GM12878 (cell line): Measurements from ENCODE around the gene ANGEL1. TPM values are rescaled to one million over a fixed set of nuclear protein-coding genes. Genes with fewer than 3 reads are reported as not detected.

ENCODE experiments used
- ATAC-seq: fragments of 200-7000 bp; cut with Tn5 transposase; 3 replicates; pipeline ENCODE4 v1.9.1; 2020; ENCODE audit warnings: mild to moderate bottlenecking, moderate library complexity
- BruUV-seq: library from RNA; stranded (reverse); fragments of 400-500 nt; replicated peaks from 2 replicates; lab custom pipeline; 2021; lab: Mats Ljungman, UMichigan
- CTCF ChIA-PET: fragments of 300-600 bp; sonication (Branson Sonifier 250); formaldehyde crosslinking; extraction: SDS; loops from one replicate; lab custom pipeline; 2021; ENCODE audit warnings: inconsistent platforms; lab: Yijun Ruan, JAX
- POLR2A ChIA-PET: fragments of 350-600 bp; formaldehyde crosslinking; extraction: SDS; loops from one replicate; lab custom pipeline; 2021; ENCODE audit warnings: inconsistent platforms; lab: Charles Lee
- RAD21 ChIA-PET: fragments of 300-600 bp; sonication (Branson Sonifier 250); formaldehyde crosslinking; loops from one replicate; lab custom pipeline; 2023; ENCODE audit warnings: antibody characterized with exemption; ENCODE audit not compliant: unreplicated experiment; lab: Charles Lee
- SMC1A ChIA-PET: fragments of 300-600 bp; sonication (Branson Sonifier 250); formaldehyde crosslinking; loops from one replicate; lab custom pipeline; 2023; ENCODE audit not compliant: unreplicated experiment, uncharacterized antibody; lab: Charles Lee
- DNase-seq: peaks from one replicate; pipeline ENCODE4 v3.0.0-alpha.2; 2011; ENCODE audit warnings: low read depth, low spot score
- FAIRE-seq: peaks from 3 replicates; lab custom pipeline; 2011; peaks lifted over from hg19 to GRCh38; lab: Jason Lieb, UNC
- H2AFZ ChIP-seq: 2 replicates; pipeline ENCODE4 v1.6.0; 2011; ENCODE audit warnings: low read depth, low read length, control low read depth; ENCODE audit not compliant: control insufficient read depth
- H3K27ac ChIP-seq: 2 replicates; pipeline ENCODE4 v1.5.1; 2011; ENCODE audit warnings: control low read depth; ENCODE audit not compliant: control insufficient read depth, insufficient read depth
- H3K27me3 ChIP-seq, 2 experiments: replicated peaks in 1 of 2; 2 replicates each; pipeline versions ENCODE4 v1.6.0 to v1.6.1; 2011; ENCODE audit warnings: low read length in 1 of 2; ENCODE audit not compliant: control insufficient read depth in 2 of 2, insufficient read depth in 2 of 2
- H3K36me3 ChIP-seq, 2 experiments: 2 replicates each; pipeline ENCODE4 v1.5.1; 2011; ENCODE audit warnings: low read length in 1 of 2; ENCODE audit not compliant: control insufficient read depth in 2 of 2, insufficient read depth in 2 of 2
- H3K4me1 ChIP-seq: 2 replicates; pipeline ENCODE4 v1.6.1; 2011; ENCODE audit warnings: mild to moderate bottlenecking, low read length, moderate library complexity, mixed read lengths; ENCODE audit not compliant: control insufficient read depth, insufficient read depth
- H3K4me2 ChIP-seq: 2 replicates; pipeline ENCODE4 v1.6.0; 2011; ENCODE audit warnings: control low read depth; ENCODE audit not compliant: control insufficient read depth, insufficient read depth
- H3K4me3 ChIP-seq: fragments of 200-600 bp; sonication (generic); 2 replicates; pipeline ENCODE4 v1.5.1; 2016
- H3K79me2 ChIP-seq: 2 replicates; pipeline ENCODE4 v1.6.0; 2011; ENCODE audit warnings: low read length; ENCODE audit not compliant: control insufficient read depth, insufficient read depth
- H3K9ac ChIP-seq: 2 replicates; pipeline ENCODE4 v1.8.0; 2011; ENCODE audit warnings: low read length, control low read depth, mixed read lengths; ENCODE audit not compliant: control insufficient read depth, insufficient read depth
- H3K9me3 ChIP-seq: replicated peaks from 3 replicates; pipeline ENCODE4 v1.5.1; 2011; ENCODE audit warnings: mild to moderate bottlenecking, low read length; ENCODE audit not compliant: control insufficient read depth, insufficient read depth
- H4K20me1 ChIP-seq: 2 replicates; pipeline ENCODE4 v1.6.0; 2011; ENCODE audit not compliant: control insufficient read depth, insufficient read depth
- ASH2L ChIP-seq: fragments of 300-600, 200-600 bp; sonication (generic); IDR thresholded peaks from 2 replicates; pipeline ENCODE4 v1.6.1; 2017; ENCODE audit warnings: low read depth, mild to moderate bottlenecking, borderline replicate concordance
- CBX5 ChIP-seq: sonication (generic); IDR thresholded peaks from 2 replicates; pipeline ENCODE4 v1.6.1; 2016; ENCODE audit warnings: low read depth, moderate library complexity, mild to moderate bottlenecking, inconsistent platforms
- EED ChIP-seq: sonication (generic); IDR thresholded peaks from 2 replicates; pipeline ENCODE4 v1.6.1; 2016; ENCODE audit warnings: antibody characterized with exemption, low read depth
- FOXK2 ChIP-seq: fragments of 450-650 bp; IDR thresholded peaks from 2 replicates; pipeline ENCODE4 v1.6.1; 2017; ENCODE audit warnings: mild to moderate bottlenecking, moderate library complexity
- HDGF ChIP-seq: fragments of 450-650 bp; IDR thresholded peaks from 2 replicates; pipeline ENCODE4 v1.6.1; 2016; ENCODE audit warnings: antibody characterized with exemption
- MXI1 ChIP-seq: fragments of 150-350 bp; IDR thresholded peaks from 2 replicates; pipeline ENCODE4 v1.6.1; 2011; ENCODE audit warnings: low read depth, mild to moderate bottlenecking, inconsistent platforms, low read length, improper control_type of control experiment
- PAX8 ChIP-seq: fragments of 450-650 bp; IDR thresholded peaks from 2 replicates; pipeline ENCODE4 v1.6.1; 2017; ENCODE audit warnings: mild to moderate bottlenecking, moderate library complexity
- PML ChIP-seq: IDR thresholded peaks from 2 replicates; pipeline ENCODE4 v1.6.1; 2012; ENCODE audit warnings: low read length, inconsistent platforms
- PRDM15 ChIP-seq: fragments of 450-650 bp; formaldehyde crosslinking; IDR thresholded peaks from 2 replicates; pipeline ENCODE4 v1.4.0; 2020; ENCODE audit warnings: mild to moderate bottlenecking, moderate library complexity
- RELB ChIP-seq: fragments of 450-650 bp; IDR thresholded peaks from 2 replicates; pipeline ENCODE4 v1.6.1; 2017; ENCODE audit warnings: low read depth, mild to moderate bottlenecking, moderate library complexity
- SRF ChIP-seq, 2 experiments: IDR thresholded peaks; 2 replicates each; pipeline ENCODE4 v1.6.1; 2011; ENCODE audit warnings: low read depth in 2 of 2, low read length in 2 of 2, mild to moderate bottlenecking in 1 of 2, moderate library complexity in 1 of 2
- ZBED1 ChIP-seq: IDR thresholded peaks from 2 replicates; pipeline ENCODE4 v1.6.1; 2016; ENCODE audit warnings: borderline replicate concordance
- ZNF207 ChIP-seq: fragments of 450-650 bp; IDR thresholded peaks from 2 replicates; pipeline ENCODE4 v1.6.1; 2014; ENCODE audit warnings: antibody characterized with exemption, mild to moderate bottlenecking, borderline replicate concordance
- ZNF384 ChIP-seq: IDR thresholded peaks from 2 replicates; pipeline ENCODE4 v1.6.1; 2012; ENCODE audit warnings: low read depth, mild to moderate bottlenecking, low read length, improper control_type of control experiment, borderline replicate concordance
- WGBS: methylation state at CpG from one replicate; pipeline ENCODE4 v1.1.6; 2016; ENCODE audit warnings: low lambda C conversion rate; ENCODE audit not compliant: insufficient replicate concordance, insufficient coverage; ENCODE audit errors: missing lambda C conversion rate; 5-methylcytosine and 5-hydroxymethylcytosine counted together
- in situ Hi-C: fragments of 300-500 bp; cut with MboI; formaldehyde crosslinking; loops from 9 replicates; pipeline ENCODE4 v1.14.3; 2018; ENCODE audit warnings: mixed read lengths
- intact Hi-C: fragments of 100-400 bp; cut with micrococcal nuclease; formaldehyde crosslinking; loops from one replicate; pipeline ENCODE4 v1.14.2; 2022; ENCODE audit not compliant: unreplicated experiment
- polyA plus RNA-seq, 11 experiments: library from polyadenylated mRNA; depleted of rRNA in 4 of 11; unstranded in 6 of 11; stranded (reverse) in 5 of 11; fragments of >200 nt; fragmentation: Nextera tagmentation in 4 of 11; fragmentation: Illumina TruSeq in 1 of 11; extraction: Ambion mirVana in 4 of 11; extraction: Trizol in 1 of 11; gene quantifications; 1 replicate in 1 of 11; 2 replicates in 10 of 11; pipeline versions ENCODE4 v1.2.1 to v1.2.3, GENCODE V29; 2011 to 2016; ENCODE audit warnings: inconsistent platforms in 2 of 11, missing spikeins in 2 of 11, low read depth in 1 of 11
- total RNA-seq, 4 experiments: library from RNA; depleted of rRNA in 3 of 4; stranded (reverse); fragments of >200 nt in 3 of 4; fragmentation: Illumina TruSeq in 1 of 4; extraction: Trizol in 1 of 4; gene quantifications; 2 replicates each; pipeline versions ENCODE4 v1.2.1 to v1.2.3, GENCODE V29; 2013 to 2021

ANGEL1 gene
- total and polyA plus RNA-seq, 10 of the 15 experiments (the other 5 are each of a cell fraction or from before 2014, with no cell fraction given) = 1.7 to 29.7 (median 12.3) TPM

GRCh38 chr14:76769636-76770292 is 42.9 kb downstream of the ANGEL1 start (continued):
- TF ChIP-seq PRDM15 (CRISPR knock-in tag) = no peak

GRCh38 chr14:76768671-76769500 is 43.8 kb downstream of the ANGEL1 start:
- RAD21 ChIA-PET = no interaction called here
- no peak overlapping the region for H3K9ac ChIP-seq
- TF ChIP-seq CBX5 (no peak), EED (no peak), PAX8 (no peak), RELB (no peak), HDGF (no peak), PML (no peak), MXI1 (no peak), SRF (IDR thresholded peaks at IDR 0.05; ENCODE audit: low read depth in 2 of 2, low read length in 2 of 2) (no peak), ZNF384 (no peak), FOXK2 (no peak), ZBED1 (no peak), ZNF207 (no peak), ASH2L (no peak)

More at GRCh38 chr14:76768671-76769500, 43.8 kb downstream of the ANGEL1 start:
- Histone ChIP-seq H3K4me1 (peaks cover 13% of the 10 kb centered on the region), H3K79me2 (no peaks in the 10 kb centered on the region), H3K27me3 (no peaks in the 10 kb centered on the region), H4K20me1 (no peaks in the 10 kb centered on the region), H3K4me2 (peak overlapping the region; percentile 59), H3K9me3 (no peaks in the 10 kb centered on the region), H3K36me3 (no peaks in the 10 kb centered on the region), H3K27ac (no peak overlapping the region), H2AFZ (peak overlapping the region; percentile 80), H3K4me3 (no peak overlapping the region)
- no TSS peak for BruUV-seq
- CTCF ChIA-PET = interaction anchor here (3.2 kb wide), 1 partner anchor 58 kb away, joined by 16 read pairs; no protein-coding TSS in a partner anchor
- 59% methylated on average over 11 of the region's 11 CpGs for WGBS
- ATAC-seq = no peak
- intact Hi-C loops (no loop called here), in situ Hi-C loops (no loop called here)
- SMC1A ChIA-PET = interaction anchor here (0.7 kb wide), 1 partner anchor 45 kb away, joined by 3 read pairs; no protein-coding TSS in a partner anchor
- POLR2A ChIA-PET = no interaction called here
- FAIRE-seq = no peak
- no peak for DNase-seq
